Calu3 (cell line): Measurements from ENCODE around the gene SLC25A52. TPM values are rescaled to one million over a fixed set of nuclear protein-coding genes. Genes with fewer than 3 reads are reported as not detected.
A peak's percentile ranks its signal among the peaks of the same experiment; 100 is the strongest.

ENCODE experiments used
- BruUV-seq: library from RNA; stranded (reverse); fragments of 400-500 nt; replicated peaks from 2 replicates; lab custom pipeline; 2021; lab: Mats Ljungman, UMichigan
- CTCF ChIA-PET: fragments of 300-600 bp; sonication (Branson Sonifier 250); formaldehyde crosslinking; loops from one replicate; lab custom pipeline; 2022; ENCODE audit warnings: antibody characterized with exemption; lab: Charles Lee
- DNase-seq: peaks from one replicate; pipeline ENCODE4 v3.0.0; 2022
- H3K27ac Mint-ChIP-seq: one replicate; pipeline ENCODE4 v1.8.0; 2022; ENCODE audit warnings: mixed read lengths; ENCODE audit not compliant: unreplicated experiment
- H3K27me3 Mint-ChIP-seq: one replicate; pipeline ENCODE4 v1.8.0; 2022; ENCODE audit warnings: mixed read lengths; ENCODE audit not compliant: unreplicated experiment
- H3K36me3 Mint-ChIP-seq: one replicate; pipeline ENCODE4 v1.8.0; 2022; ENCODE audit warnings: mild to moderate bottlenecking, moderate library complexity, mixed read lengths; ENCODE audit not compliant: insufficient read depth, unreplicated experiment
- H3K4me1 Mint-ChIP-seq: one replicate; pipeline ENCODE4 v1.8.0; 2022; ENCODE audit warnings: mild to moderate bottlenecking, low read depth, mixed read lengths; ENCODE audit not compliant: unreplicated experiment
- H3K4me3 Mint-ChIP-seq: one replicate; pipeline ENCODE4 v1.8.0; 2022; ENCODE audit warnings: mild to moderate bottlenecking, low read depth, moderate library complexity, mixed read lengths; ENCODE audit not compliant: unreplicated experiment
- H3K9me3 Mint-ChIP-seq: one replicate; pipeline ENCODE4 v1.8.0; 2022; ENCODE audit warnings: low read depth, mixed read lengths; ENCODE audit not compliant: unreplicated experiment
- intact Hi-C: fragments of 100-400 bp; cut with micrococcal nuclease; formaldehyde crosslinking; loops from one replicate; pipeline ENCODE4 v1.10.0; 2022; ENCODE audit not compliant: unreplicated experiment
- total RNA-seq: library from RNA; stranded (reverse); gene quantifications from 2 replicates; pipeline ENCODE4 v1.2.3, GENCODE V29; 2022
- TF ChIP-seq, protein P1 (sequence below): fragments of 200-600 bp; IDR thresholded peaks from one replicate; pipeline ENCODE4 v1.8.0; 2022; ENCODE audit warnings: antibody characterized with exemption; ENCODE audit not compliant: unreplicated experiment

The SLC25A52 gene
- total RNA-seq, 1 experiment from 2014 or later: not detected

DNA sequence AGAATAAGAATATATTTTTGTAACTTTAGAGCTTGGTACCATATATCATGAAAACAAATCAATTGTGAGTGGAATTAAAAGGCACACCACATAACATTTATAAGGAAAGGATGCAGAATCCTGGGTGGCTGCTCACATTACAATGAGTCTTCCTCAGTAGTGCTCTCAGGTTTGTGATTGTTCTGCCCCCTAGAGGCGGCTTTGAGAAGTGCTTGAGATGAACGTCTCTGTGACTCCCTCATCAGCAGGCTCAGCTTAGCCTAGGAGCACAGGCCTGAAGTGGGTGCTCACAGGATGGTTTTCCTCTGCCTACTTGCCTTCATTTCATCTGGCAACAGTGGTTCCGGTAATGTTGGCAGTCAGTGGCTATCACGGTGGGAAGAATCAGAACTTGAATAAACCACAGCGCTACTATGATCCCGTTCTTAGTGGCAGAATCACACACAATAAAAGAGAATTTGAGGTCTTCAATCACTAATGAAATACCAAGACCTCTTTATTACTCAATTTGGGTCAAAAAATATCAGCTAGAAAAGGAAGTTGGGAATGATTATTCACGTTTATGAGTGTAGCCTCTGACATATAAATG is 38.2 kb downstream of the SLC25A52 start:
- H3K4me1 Mint-ChIP-seq: peaks cover 8% of the 10 kb centered on the region
- intact Hi-C loops: loop anchor here (1.0 to 5.0 kb wide), 3 partner anchors 42 to 750 kb away; no protein-coding TSS in a partner anchor
- H3K27me3 Mint-ChIP-seq: peaks cover 21% of the 10 kb centered on the region
- TF ChIP-seq, protein P1, sequence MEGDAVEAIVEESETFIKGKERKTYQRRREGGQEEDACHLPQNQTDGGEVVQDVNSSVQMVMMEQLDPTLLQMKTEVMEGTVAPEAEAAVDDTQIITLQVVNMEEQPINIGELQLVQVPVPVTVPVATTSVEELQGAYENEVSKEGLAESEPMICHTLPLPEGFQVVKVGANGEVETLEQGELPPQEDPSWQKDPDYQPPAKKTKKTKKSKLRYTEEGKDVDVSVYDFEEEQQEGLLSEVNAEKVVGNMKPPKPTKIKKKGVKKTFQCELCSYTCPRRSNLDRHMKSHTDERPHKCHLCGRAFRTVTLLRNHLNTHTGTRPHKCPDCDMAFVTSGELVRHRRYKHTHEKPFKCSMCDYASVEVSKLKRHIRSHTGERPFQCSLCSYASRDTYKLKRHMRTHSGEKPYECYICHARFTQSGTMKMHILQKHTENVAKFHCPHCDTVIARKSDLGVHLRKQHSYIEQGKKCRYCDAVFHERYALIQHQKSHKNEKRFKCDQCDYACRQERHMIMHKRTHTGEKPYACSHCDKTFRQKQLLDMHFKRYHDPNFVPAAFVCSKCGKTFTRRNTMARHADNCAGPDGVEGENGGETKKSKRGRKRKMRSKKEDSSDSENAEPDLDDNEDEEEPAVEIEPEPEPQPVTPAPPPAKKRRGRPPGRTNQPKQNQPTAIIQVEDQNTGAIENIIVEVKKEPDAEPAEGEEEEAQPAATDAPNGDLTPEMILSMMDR: peak; percentile 85
- CTCF ChIA-PET: interaction anchor here (0.6 to 0.8 kb wide), 2 partner anchors 69 to 167 kb away, joined by 4 to 5 read pairs; no protein-coding TSS in a partner anchor
- no peak overlapping the region for H3K27ac Mint-ChIP-seq
- DNase-seq: peak; percentile 88
- no peak overlapping the region for H3K4me3 Mint-ChIP-seq
- H3K9me3 Mint-ChIP-seq: no peaks in the 10 kb centered on the region
- peaks cover 7% of the 10 kb centered on the region for H3K36me3 Mint-ChIP-seq
- no TSS peak for BruUV-seq

- CTCF ChIA-PET: no interaction called here
- H3K4me1 Mint-ChIP-seq: peaks cover 8% of the 10 kb centered on the region
- TF ChIP-seq, protein P1: no peak
- no peak for DNase-seq
- no peak overlapping the region for H3K27ac Mint-ChIP-seq
- H3K27me3 Mint-ChIP-seq: peaks cover 14% of the 10 kb centered on the region
- intact Hi-C loops: loop anchor here (5.0 kb wide), 1 partner anchor 749 kb away; no protein-coding TSS in a partner anchor
- H3K4me3 Mint-ChIP-seq: no peak overlapping the region
- no peaks in the 10 kb centered on the region for H3K9me3 Mint-ChIP-seq
- H3K36me3 Mint-ChIP-seq: peaks cover 7% of the 10 kb centered on the region
- BruUV-seq: no TSS peak
These were observed 39.1 kb downstream of the SLC25A52 start for GRCh38 chr18:31721601-31722000.

- CTCF ChIA-PET: interaction anchor here (0.6 kb wide), 1 partner anchor 110 kb away, joined by 6 read pairs; no protein-coding TSS in a partner anchor
- Mint-ChIP-seq H3K36me3 (peaks cover 7% of the 10 kb centered on the region), H3K27ac (no peak overlapping the region), H3K4me1 (peaks cover 8% of the 10 kb centered on the region), H3K9me3 (no peaks in the 10 kb centered on the region), H3K4me3 (no peak overlapping the region), H3K27me3 (peaks cover 14% of the 10 kb centered on the region)
- TF ChIP-seq, protein P1: no peak
- no peak for DNase-seq
- no TSS peak for BruUV-seq
- intact Hi-C loops: loop anchor here (5.0 kb wide), 1 partner anchor 749 kb away; no protein-coding TSS in a partner anchor
These were observed 39.8 kb downstream of the SLC25A52 start for GRCh38 chr18:31720867-31721266.

DNA sequence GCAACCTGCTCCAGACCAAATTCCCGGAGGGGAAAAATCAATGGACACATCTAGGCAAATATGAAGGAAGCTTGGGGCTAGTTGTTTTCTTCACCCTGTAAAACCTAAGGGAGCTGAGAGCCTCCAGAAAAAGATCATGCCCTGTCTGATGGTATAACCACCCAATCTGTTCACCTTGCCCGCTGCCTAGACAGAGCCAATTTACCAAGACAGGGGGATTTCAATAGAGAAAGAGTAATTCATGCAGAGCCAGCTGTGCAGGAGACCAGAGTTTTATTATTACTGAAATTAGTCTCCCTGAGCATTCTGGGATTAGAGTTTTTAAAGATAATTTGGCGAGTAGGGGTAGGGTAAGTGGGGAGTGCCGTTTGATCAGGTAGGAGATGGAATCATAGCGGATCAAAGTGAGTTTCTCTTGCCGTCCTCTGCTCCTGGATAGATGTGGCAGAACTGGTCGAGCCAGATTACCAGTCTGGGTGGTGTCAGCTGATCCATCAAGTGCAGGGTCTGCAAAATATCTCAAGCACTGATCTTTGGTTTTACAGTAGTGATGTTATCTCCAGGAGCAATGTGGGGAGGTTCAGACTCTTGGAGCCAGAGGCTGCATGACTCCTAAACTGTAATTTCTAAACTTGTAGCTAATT is 41.2 kb downstream of the SLC25A52 start:
- Mint-ChIP-seq H3K27me3 (peaks cover 10% of the 10 kb centered on the region), H3K9me3 (no peaks in the 10 kb centered on the region), H3K36me3 (peaks cover 6% of the 10 kb centered on the region), H3K4me1 (peaks cover 5% of the 10 kb centered on the region), H3K4me3 (no peak overlapping the region), H3K27ac (no peak overlapping the region)
- DNase-seq: no peak
- TF ChIP-seq, protein P1: no peak
- no TSS peak for BruUV-seq
- intact Hi-C loops: loop anchor here (5.0 kb wide), 1 partner anchor 747 kb away; no protein-coding TSS in a partner anchor
- CTCF ChIA-PET: no interaction called here
